Stimulated activated CD8-positive, alpha-beta memory T cell treated with anti-CD3 and anti-CD28 coated beads, Interleukin-7, amount 100 ng/mL, for 1 hour (primary cell): ENCODE results near the gene PREP.
"Not testable (repeated sequence)": the region's sequence is repeated elsewhere in the genome, so short reads cannot be mapped to it uniquely, and the experiment has no call there.

Experiments used
- DNase-seq, 2 donors: peaks; one replicate each; pipeline ENCODE4 v3.0.0-alpha.2; 2020; ENCODE audit warnings: low read depth in 2 of 2

PREP gene

GRCh38 chr6:105269390-105269789, 133.5 kb downstream of the PREP start:
- no peak for DNase-seq

GRCh38 chr6:105263685-105264610, 138.9 kb downstream of the PREP start:
- no peak for DNase-seq

DNA sequence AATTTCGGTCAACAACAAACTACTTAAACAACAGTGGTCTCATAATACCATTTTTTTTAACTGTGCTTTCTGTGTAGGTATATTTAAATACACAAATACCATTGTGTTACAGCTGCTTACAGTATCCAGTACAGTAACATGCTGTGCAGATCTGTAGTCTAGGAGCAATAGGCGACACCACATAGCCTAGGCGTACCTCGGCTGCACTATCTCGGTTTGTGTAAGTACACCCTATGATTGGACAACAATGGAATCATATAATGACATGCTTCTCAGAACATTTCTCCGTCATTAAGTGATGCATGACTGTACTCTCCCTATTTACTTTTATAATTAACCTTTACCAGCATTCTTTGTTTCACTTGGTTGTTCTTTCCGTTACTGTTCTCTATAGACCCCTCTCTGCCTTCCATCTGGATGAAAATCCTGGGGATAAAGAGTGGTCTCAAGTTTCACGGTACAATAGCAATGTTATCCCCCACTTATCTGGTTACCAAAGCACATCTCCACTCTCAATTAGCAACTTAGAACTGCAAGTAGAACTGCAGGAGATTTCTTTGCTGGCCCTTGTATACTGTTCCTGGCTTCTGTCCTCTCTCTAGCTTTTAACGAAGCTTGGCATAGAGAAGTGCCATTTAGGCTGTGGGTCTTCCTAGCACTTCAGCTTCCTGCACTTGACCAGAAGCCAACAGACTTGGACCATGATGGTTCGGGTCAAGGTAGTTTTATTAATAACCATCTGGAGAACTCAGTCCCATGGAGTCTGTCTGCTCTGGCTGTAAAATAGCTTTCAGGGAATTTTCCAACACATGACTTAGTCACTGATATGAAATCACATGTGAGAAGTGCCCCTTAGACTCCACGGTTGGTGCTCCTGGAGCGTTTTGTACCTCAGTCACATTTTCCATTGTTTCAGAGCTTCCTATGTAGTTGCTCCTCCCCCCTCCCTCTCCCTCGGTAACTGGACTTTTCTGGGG, 142.7 kb downstream of the PREP start:
- DNase-seq, result no peak

DNA sequence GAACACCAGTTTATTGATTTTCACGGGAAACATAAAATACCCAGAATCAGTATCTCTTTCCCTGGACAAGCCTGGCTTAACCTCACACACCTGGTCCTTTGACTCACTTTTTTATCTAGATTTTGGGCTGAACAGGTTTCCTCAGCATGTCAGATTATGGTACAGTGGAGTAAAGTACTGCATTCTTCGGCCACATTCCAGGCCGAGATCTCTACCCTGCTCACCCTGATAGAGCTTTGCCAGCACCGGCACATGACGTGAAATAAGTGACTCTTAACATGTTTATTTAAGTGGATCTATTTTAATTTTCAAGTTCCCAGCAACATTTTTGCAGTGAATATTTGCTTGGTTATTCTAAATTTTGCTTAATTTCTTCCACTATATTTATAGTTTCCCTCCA, 144.1 kb downstream of the PREP start:
- DNase-seq, result no peak

DNA sequence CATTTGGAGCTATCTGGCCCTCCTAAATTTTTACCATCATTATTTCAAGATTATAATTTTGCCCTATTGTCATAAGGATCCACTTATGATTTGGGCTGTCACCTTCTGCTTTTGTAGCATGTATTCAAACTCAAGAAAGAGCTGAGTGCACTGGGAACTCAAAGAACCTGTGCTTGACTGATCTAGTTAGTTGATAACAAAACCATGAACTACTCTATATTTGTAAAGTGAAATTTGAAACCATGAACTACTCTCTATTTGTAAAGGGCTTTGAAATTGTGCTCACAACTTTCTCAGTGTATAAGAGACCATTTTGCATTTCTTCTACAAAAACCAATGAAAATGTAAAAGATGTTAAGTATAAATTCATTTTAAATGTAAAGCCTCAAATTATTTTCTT, 145.5 kb downstream of the PREP start:
- no peak for DNase-seq

- DNase-seq, result no peak
These were observed 146.3 kb downstream of the PREP start for GRCh38 chr6:105256619-105257018.

- DNase-seq, result no peak
These were observed 149.1 kb downstream of the PREP start for GRCh38 chr6:105253787-105254186.

- no peak for DNase-seq
These were observed 151.2 kb downstream of the PREP start for GRCh38 chr6:105251689-105252088.

DNA sequence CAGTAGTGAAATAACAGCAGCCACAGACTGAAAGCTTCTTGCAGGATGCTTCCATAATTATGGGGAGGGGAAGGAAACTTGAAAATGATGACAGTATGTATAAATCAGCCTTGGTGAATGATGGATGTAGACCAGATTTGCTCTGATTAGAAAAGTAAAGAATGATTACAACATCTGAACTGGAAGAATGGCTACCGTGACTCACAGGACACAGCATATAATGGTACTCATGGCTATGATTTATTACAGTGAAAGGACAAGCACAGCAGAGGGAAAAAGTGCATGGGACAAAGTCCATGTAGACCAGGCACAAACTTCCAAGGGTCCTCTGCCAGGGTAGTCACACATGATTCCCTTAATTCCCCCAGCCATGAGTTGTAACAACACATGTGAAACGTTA, 152.3 kb downstream of the PREP start:
- no peak for DNase-seq

GRCh38 chr6:105243487-105243886, 159.4 kb downstream of the PREP start:
- no peak for DNase-seq

DNA sequence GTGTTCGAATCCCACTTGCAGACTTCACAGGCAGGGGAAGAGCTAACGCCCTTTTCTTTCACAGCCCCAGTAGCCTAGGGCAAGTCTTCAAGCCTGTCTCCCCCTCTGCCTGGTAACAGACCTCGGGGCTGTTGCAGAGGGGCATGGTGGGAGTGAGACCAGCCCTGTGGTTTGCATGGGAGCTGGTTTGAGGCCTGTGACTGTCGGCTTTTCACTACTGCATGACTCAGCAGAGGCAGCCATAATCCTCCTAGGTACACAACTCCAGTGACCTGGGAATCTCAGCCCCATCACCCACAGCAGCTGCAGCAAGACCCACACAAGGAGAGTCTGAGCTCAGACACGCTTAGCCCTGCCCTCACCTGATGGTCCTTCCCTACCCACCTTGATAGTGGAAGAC, 167.7 kb downstream of the PREP start:
- DNase-seq, result no peak

DNA sequence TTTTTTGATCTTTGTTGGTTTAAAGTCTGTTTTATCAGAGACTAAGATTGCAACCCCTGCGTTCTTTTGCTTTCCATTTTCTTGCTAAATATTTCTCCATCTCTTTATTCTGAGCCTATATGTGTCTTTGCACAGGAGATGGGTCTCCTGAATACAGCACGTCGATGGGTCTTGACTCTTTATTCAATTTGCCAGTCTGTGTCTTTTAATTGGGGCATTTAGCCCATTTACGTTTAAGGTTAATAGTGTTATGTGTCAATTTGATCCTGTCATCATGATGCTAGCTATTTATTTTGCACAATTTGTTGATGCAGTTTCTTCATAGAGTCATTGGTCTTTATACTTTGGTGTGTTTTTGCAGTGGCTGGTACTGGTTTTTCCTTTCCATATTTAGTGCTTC, 171.1 kb downstream of the PREP start:
- DNase-seq, result not testable (repeated sequence)
